GM11168 (cell line): ENCODE results near the gene UNC5C.

ENCODE experiments used
- in situ Hi-C: fragments of 300-500 bp; cut with MboI; formaldehyde crosslinking; loops from one replicate; pipeline ENCODE4 v1.12.0; 2022; ENCODE audit warnings: low sequenced_read_pairs; ENCODE audit not compliant: unreplicated experiment

The UNC5C gene

DNA sequence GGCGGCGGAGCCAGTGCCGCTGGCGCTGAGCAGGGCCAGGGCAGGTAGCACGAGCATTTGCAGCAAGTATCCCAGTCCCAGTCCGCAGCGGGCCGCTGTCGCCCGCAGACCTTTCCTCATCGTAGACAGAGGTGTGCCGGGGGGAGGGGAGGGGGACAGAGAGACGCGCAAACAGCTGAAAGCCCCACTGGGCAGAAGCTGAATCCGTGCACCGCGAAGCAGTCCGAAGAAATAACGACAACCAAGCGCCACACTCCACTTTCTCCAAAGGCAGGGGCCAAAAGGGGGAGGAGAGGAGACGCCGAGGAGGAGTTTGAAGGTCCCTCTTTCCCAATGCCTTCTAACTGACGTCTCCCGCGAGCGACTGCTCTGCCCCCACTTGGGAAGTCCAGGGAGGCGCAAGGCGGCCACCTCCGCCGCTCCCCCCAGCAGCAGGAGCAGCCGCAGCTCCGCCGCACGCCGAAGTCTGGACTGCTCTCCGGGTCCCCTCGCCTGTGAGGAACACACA is at the start of gene UNC5C:
UNC5C (minus strand) TSS at position 236 of the 508 bp plus-strand sequence.
- in situ Hi-C loops: no loop called here

DNA sequence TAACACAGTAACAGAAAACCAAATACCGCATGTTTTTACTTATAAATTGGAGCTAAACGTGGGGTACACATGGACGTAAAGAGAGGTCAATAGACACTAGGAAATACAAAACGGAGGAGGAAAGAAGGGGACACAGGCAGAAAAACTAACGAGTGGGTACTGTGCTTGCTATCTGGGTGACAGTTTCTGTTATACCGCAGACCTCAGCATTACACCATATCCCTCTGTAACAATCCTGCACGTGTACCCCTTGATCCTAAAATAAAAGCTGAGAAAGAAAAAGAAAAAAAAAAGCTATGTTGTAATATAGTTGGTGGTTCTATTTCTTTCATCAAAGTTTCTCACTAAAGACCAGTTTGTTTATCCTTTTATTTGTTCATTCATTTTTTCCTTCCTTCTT is 47.9 kb upstream of the UNC5C start:
- in situ Hi-C loops: no loop called here

DNA sequence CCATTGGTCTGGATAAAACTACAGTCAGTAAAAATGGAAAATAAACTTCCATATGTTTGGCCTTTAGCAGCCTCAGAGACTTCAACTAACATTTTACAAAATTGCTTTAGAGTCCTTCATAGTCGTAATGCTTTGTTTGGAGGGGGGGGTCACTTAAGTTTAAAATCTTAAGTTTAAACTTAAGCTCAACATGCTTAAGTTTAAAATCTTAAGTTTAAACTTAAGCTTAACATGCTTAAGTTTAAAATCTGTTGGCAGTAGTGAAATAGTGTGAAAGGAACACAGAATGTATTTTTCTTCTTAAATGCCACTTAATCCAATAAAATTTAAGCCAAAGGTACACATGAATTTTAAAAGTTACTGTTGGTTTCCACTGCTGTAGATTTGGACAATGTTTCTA is 45.9 kb upstream of the UNC5C start:
- in situ Hi-C loops: no loop called here

DNA sequence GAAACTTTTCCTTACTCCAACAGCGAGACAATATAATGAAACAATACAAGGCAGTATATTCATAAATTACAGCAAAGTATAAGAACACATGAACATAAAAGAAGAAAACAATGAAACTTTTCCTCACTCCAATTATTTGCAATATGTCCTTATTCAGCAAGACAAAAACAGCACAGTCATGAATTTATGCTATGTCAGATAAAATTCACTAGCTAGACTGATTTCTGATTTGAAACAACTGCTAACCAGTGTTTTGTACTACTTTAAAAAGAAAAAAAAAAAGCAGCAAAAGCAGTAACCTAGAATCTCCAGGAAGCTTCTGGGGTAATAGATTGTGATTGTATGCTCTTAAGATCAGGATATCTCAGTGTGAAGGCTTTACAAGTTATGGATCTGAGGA is 45.2 kb upstream of the UNC5C start:
- in situ Hi-C loops: no loop called here

DNA sequence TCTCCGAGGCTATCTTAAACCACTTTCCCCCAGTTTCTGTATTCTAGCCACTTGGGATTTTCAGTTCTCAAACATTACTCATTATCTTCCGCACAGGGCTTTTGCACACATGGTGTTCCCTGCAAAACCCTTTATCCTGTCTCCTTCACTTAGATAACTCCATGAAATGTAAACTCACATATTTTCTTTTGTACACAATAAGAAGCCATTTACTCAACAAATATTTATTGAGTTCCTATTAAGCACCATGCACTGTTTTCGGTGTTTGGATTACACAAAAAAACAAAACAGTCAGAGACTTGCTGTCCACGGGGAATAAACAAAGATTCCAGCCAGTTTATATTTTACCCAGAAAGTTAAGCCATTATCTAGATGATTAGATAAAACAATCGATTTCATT is 42.5 kb upstream of the UNC5C start:
- in situ Hi-C loops: no loop called here

DNA sequence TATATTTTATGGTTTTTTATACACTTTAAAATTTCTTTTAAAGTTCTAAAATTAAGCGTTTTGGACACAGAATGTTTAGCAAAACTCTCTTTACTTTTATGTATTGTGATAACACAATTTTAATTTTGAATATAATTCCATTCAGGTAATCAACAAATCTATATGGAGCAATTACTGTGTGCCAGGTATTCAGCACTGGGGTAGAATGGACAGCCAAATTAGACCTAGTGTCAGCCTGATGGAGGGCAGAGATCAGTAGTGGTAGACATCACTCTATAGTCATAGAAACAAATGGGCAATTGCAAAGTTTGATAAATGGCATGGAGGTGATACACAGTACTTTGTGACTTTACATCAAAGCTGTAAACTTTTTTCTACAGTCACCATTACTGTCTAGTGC is 41.8 kb upstream of the UNC5C start:
- in situ Hi-C loops: no loop called here

DNA sequence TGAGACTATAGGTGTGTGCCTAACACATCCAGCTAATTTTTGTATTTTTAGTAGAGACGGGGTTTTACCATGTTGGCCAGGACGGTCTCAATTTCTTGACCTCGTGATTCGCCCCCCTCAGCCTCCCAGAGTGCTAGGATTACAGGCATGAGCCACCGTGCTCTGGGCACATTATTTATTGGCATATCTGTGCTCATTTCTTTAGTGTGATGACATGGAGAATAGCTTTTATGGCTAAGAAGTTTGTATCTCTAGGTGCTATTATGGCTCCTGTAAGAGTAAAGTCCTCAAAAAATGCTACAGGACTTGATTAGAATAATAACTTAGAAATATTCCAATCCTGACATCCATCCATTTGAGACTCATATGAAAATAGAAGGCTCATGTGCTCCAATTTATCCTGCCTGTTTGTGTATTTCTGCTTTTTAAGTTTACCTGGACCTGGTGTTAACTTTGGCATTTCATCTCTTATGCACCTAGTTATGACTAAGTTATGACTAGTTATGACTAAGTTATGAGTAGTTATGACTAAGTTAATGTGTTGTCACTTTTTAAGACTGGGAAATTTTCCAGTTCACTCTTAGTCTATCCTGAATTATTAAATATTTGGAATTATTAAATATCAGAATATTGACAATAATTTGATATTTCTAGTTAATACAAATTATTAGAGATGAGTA is 36.4 kb upstream of the UNC5C start:
- in situ Hi-C loops: no loop called here

DNA sequence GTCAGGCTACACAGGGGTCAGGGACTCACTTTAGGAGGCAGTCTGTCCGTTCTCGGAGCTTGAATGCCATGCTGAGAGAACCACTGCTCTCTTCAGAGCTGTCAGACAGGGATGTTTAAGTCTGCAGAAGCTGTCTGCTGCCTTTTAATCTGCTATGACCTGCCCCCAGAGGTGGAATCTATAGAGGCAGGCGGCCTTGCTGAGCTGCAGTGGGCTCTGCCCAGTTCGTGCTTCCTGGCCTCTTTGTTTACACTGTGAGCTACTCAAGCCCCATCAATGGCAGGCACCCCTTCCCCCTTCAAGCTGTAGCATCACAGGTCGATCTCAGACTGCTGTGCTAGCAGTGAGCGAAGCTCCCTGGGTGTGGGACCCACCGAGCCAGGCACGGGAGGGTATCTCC is 31.5 kb upstream of the UNC5C start:
- in situ Hi-C loops: no loop called here

DNA sequence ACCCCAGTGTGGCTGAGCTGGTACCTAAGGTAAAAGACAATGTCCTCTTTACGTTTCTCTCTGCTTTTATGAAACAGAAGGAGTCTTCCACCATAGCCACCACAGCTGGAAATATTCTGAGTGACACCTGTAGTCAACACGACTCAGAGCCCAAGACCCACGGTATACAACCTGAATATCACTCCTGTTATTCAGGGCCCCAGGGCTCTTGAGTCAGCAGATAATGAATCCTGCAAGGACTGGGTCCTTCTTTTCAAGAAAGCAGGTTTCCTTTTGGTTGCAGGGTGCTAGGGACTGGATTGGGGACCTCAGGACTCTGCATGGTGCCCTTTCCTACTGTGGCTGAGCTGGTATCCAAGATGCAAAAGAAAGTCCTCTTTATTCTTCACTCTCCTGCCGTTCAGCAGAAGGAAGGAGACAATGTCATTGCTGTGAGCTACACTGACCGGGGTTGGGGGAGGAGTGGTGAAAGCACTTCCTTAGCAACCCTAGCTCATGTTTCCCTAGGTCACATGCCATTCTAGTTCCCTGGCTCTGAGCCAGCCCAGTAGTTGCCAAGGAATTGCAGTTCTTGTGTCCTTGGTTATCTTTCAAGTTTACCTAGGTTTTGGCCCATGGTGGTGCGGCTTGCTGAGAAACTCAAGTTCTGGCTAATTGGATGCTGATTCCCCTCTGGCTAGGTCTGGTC is 23.7 kb upstream of the UNC5C start:
- in situ Hi-C loops: no loop called here

DNA sequence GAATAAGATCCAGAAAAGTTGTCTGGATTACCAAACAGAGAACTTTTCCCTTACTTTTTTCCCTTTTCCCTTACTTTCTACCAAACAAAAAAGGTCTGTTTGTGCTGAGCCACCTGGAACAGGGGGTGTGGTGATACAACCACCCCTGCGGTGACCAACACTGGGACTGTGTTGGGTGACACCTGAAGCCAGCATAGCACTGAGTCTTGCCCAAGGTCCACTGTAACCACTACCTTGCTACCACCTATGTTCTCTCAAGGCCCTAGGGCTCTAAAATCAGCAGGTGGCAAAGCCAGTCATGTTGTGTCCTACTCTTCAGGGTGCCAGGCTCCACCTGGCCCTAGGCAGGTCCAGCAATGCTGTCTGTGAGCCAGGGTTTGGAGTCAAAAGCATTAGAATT is 22.8 kb upstream of the UNC5C start:
- in situ Hi-C loops: no loop called here

DNA sequence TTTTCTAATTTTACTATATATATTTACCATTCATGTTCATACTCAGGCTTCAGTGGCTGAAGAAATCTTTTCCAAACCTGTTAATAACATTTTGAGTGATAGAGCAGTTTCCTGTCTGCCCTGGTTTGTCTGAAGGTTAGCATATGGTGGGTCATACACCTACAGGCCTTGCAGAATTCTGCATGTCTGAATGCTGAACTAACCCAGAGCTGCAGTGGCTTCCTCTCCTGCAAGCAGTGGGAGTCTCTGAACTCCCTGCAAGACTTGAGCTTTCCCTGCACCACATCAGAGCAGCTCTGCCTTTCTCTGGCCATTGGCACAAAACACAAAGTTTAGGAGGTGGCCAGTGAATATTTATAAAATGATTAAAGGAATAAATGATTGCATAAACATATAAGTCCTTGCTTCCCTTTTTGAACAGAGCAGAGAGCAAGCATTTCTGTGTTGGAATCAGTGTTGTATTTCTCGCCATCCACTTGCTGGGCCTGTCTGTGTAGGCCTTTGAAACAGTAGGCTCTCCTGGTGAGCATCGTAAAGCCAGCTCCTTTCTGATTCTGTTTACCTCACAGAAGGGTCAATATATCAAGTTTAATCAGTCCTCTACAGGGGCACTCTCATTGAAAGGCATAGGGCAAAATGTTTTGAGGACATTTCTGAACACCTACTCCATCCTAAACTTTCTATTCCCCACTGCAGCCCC is 15.0 kb upstream of the UNC5C start:
- in situ Hi-C loops: no loop called here

DNA sequence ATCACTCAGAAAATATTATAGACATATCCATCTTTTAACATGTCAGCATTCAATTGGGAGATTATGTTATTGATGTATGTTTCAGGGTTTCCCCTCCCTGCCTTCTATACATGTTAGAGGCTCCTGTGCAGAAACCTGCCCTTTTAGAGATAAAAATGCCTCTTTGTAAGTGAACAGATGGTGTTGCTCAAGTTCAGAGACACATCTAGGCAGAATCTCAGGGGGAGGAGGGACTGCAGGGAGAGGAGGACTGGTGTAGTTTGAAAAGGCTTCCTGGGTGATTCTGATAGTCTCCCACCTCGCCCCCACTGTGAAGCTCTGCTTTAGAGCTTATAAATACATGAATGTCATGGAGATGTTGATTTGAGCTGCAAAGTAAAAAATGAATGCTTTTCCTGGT is 12.0 kb upstream of the UNC5C start:
- in situ Hi-C loops: no loop called here

DNA sequence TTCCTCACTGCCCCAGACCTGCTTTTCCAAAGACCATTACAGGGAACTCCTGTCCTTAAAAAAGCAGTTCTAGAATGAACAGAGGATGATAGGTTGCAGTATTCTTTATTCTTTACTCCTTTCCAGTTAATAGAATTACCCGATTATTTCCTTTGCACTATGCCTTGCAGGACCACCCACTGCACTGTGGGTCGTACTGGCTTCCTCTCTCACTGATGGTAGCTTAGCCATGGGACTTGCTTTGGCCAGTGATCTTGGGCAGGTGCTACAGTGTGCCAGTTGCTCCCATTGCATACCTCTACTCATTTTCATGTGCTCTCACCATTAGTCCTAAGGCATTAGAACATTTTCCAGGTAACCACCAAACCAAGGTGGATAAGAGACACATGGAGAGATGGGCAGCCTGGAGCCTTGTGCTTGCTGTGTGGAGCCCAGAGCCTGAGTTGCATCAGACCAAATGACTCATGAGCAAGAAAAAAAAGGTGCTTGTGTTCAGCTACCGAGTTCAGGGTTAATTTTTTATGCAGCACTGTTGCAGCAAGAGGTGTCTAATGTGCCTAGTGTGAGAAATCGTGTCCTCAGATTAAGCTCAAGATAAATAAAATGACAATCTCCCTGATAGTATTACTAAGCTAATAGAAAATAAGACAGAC is 7.6 kb upstream of the UNC5C start:
- in situ Hi-C loops: no loop called here

DNA sequence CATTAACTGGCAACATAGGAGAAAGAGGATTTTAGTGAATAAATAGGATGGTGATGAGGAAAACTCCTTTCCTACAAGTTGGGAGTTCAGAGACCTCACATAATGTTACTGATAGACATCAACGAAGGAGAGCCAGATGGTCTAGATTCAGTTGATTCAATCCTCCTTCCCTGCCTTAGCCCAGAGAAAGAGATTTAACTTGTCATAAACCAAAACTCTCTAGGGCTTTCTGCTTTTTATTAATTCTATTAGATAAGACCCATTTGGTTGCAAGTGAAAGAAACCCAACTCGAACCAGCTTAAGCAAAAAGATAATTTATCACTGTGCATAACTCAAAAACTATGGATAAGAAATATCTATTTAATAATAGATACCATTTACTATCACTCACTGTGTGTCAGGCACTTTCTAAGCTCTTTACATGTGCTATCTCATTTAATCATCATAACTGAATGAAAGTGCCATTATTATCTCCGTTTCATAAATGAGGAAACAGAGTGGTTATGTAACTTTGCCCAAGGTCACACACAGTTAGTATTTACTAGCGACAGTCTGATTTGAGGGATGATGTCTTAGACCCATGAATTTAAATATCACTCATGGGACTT is 4.3 kb upstream of the UNC5C start:
- in situ Hi-C loops: no loop called here

DNA sequence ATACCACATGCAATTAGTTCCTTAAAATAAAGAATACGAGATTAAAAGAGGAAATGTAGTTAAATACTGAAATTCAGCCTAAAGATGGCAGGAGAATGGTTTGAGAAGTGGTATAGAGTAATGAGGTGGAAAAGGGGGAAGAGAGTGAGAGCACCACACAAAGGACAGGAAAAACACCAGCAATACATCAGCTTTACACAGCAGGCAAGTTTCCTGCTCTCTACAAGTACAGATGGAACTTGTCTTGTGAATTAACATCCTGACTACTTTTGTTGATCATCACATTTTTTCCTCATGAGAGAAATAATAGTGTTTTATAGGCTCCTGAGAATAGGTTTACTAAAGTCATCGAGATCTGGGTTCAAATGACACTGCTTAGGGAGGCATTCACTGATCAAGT is 2.9 kb upstream of the UNC5C start:
- in situ Hi-C loops: no loop called here

DNA sequence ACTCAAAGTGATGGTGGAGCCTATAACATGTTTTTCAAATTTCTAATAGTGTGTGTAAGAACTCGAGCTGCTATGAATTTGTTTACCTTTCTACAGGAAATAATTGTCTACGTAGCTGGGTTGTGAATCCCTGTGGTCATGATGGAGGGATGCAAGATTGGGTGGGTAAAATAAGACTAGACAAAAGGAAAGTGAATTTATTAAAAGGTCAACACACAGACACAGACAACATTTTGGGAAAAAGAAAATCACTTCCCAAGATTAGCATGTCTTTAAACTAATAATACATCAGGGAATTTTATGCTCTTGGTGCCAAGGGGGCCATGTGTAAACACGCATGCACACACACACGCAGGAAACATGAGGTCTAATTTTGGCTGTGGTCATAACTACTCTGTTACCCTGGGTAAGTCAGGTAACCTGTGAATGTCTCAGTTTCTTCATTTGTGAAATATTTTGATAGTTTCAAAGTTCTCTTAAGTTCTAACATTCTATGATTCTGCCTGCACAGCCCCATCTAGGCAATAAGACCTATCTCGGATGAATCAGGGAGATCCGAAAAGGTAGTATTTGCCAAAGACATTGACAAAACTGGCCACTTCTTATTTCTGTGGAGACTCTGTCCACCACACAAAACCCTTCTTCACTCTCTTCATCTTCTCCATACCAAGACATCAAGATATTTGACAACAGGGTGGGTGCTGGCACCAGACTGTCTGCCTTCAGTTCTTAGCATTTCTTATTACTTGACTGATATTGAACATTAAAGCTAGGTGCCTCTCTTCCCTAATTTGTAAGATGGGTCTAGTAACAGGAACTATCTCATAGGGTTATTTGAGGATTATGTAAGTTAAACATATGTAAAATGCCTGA is 1.6 kb upstream of the UNC5C start:
- in situ Hi-C loops: no loop called here

DNA sequence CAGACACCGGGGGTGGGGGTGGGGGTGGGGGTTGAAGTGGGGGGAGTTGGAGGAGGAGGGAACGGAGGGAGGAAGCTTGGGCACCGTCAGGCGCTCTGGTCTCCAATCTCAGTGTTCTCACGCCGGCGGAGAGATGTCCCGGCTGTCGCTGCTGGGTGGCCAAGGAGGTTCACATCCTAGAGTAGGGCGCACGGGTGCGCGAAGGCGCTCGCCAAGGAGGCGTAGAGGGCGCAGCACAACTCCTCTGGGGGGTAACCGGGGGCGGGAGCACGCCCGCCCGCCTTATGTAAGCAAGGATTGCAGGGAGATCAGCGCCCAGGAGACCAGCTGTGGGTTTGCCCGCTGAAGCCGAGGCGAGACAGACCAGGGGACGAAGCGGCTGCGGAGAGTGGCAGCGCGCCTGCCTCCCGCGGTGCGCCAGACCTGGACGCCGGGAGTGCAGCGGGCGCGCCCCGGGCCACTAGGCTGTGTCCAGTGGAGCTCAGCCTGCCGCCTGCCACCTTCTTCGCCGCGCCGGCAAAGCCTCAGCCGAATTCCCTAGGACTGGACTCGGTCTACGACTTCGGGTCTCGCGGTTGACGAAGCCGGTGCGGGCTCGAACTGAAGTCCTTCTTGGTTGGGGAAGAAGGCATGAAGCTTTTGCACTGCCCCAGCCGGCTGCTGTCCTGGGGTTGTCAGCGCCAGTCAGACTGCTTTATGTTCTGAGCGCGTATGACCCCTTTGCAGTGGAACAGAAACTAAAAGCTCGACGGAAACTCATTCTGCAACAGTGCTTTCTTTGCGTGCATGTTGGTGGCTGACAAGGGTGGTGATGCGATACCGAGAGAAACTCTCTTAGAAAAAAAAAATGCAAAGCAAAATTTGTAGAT is 707 bp upstream of the UNC5C start:
- in situ Hi-C loops: no loop called here

DNA sequence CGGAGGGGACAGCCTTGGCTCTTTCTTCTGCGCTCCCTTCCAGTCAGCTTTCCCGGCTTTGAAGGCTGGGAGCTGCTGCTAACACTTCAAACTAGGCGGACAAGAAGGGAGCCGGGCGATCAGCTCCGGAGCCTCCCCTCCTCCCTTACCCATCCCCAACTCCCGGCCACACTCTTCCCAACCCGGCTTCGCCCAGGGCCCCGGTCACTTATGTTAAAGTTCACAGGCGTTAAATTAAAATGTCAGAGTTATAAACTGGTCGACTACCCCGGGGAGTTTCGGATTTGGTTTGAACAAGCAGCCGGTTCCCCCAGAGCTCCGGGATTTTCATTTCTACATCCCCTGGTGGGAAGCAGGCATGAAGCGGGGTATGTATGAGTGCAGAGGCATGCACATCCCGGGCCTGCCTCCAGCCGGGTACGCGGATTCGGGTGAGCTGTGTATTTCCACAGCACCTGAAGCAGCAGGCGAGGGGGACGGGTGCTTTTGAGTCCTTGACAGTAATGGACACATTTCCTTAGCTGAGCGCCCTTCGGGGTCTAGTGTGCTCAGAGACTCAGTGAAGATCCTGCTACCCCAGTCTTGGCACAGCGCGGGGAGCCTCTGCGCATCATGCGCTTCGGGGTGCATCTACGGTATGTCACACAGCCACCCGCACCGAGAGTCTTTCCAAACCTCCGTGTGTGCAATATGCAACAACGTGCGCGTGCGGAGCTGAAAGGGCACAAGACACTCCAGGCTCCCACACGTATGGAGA is 880 bp downstream of the UNC5C start:
- in situ Hi-C loops: no loop called here
